ENCODE results near the gene EMX1.

Gene EMX1

DNA sequence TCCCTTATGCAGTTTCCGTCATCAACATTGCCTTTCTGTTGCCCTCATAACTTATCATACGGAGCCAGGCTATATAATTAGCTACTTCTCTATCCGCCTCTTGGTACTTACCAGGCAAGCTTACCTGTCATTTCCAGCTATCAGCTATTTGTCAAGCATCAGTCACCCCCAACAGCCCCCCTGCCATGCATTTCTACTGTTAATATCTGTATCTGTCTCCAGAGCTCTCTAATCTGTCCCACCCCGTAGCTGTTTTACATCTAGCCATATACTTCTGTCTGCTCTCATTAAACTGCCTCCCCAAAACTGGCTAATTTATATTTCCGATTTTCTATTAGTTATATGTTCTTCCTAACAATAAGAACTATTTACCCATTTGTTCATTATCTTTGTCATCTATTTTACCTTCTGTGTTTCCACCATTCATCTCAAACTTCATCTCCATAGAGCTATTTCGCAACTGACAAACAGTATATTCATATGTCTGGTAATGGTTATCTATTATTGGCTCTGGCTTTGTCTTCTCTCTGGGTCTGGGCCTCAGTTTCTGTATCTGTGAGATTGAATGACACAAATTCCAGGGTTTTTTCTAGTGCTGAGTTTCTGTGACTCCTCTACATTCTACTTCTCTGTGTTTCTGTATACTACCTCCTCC lies 9.6 kb downstream of the EMX1 start:
- no peak for DNase-seq

DNA sequence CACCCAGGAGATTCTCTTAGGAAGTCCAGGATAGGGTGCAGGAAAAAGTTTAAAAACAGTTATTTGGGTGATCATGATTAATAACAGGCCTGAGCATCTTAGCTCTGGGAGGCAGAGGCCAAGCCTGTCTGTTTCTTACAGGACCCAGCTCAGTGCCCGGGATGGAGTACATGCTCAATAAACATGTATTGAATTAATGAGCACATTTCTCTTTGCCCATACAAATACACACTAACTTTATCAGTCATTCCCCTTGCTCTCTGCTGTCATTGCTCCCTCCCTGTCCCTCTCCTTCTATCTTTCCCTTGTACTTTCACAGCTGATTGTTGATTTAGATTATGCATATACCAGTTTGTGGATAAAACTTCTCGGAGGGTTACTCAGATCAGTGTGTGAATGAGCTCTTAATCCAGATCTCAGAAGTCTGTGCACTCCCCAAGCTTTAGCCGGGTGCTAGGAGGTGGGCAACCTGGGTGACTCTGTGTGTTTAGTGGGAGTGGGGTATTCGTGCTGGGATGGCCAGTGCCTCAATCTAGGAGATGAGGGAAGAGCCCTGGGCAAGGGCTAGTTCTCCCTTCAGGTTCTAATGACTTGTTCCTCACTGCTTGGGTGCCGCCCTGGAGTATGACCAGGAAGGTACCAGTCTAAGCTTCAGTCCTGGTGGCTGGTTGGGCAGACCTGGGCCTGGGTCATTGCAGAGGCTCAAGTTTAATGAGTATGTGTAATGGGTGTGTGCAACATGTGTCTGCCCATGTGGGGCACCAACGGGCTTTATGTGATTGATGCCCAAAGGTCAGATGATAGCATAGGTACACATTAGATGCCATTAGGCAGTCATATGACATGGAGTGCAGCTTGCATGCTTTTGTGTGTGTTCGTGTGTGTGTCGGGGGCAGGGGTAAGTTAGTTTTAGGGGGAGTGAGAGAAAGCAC lies 10.6 kb downstream of the EMX1 start:
- DNase-seq = no peak

- no peak for DNase-seq
These were observed 11.7 kb downstream of the EMX1 start for GRCh38 chr2:72929010-72929409.

DNA sequence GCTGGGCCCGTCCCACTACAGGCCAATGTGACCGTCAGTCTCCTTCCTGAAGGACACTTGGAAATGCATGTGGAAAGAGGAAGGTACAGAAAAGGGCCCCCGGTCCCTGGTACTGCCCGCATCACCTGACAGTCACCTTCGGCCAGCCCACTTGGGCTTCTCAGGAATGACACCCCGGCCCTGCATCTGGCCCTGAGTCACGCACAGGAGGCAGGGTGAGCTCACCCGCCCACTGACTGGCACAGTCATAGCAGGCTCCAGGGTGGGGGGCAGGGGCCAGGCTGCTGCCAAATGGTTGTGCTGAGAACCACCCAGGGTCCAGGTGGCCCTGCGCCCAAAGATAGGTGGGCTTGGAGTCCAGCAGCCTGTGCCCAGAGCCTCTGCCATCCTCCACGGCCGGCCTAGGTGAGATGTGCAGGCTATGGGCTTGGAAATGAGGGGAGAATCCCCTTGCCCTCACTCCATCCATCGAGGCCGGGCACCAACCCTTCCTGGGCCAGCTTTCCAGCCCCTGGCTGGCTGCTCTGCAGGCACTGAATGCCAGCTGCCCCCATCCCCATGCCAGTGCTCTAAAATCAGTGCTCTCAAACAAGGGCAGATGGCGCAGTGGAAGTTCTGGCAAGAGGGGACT lies 14.1 kb downstream of the EMX1 start:
- no peak for DNase-seq

- no peak for DNase-seq
These were observed 14.9 kb downstream of the EMX1 start for GRCh38 chr2:72932045-72932740.

- DNase-seq = no peak
These were observed 15.5 kb downstream of the EMX1 start for GRCh38 chr2:72932805-72933204.

DNA sequence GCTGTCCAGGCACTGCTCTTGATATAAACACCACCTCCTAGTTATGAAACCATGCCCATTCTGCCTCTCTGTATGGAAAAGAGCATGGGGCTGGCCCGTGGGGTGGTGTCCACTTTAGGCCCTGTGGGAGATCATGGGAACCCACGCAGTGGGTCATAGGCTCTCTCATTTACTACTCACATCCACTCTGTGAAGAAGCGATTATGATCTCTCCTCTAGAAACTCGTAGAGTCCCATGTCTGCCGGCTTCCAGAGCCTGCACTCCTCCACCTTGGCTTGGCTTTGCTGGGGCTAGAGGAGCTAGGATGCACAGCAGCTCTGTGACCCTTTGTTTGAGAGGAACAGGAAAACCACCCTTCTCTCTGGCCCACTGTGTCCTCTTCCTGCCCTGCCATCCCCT lies 15.9 kb downstream of the EMX1 start:
- no peak for DNase-seq

- no peak for DNase-seq
These were observed 16.4 kb downstream of the EMX1 start for GRCh38 chr2:72933646-72934151.

- no peak for DNase-seq
These were observed 17.6 kb downstream of the EMX1 start for GRCh38 chr2:72934683-72935610.

DNA sequence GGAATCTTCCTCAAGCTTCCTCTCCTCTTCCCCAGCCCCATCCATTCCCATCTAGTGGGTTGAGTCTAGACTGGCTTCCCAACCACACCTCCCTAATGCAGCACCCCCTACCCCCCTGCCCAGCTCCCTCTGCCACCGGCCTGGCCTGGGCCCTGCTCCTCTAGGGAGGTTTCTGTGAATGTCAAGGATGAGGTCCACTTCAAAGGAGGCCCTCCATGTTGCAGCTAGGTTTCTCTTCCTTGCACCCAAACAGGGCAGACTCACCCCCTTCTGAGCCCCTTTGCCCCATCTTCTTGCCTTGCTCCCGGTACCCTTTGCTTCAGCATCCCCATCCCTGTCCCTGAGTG lies 18.3 kb downstream of the EMX1 start:
- no peak for DNase-seq

DNA sequence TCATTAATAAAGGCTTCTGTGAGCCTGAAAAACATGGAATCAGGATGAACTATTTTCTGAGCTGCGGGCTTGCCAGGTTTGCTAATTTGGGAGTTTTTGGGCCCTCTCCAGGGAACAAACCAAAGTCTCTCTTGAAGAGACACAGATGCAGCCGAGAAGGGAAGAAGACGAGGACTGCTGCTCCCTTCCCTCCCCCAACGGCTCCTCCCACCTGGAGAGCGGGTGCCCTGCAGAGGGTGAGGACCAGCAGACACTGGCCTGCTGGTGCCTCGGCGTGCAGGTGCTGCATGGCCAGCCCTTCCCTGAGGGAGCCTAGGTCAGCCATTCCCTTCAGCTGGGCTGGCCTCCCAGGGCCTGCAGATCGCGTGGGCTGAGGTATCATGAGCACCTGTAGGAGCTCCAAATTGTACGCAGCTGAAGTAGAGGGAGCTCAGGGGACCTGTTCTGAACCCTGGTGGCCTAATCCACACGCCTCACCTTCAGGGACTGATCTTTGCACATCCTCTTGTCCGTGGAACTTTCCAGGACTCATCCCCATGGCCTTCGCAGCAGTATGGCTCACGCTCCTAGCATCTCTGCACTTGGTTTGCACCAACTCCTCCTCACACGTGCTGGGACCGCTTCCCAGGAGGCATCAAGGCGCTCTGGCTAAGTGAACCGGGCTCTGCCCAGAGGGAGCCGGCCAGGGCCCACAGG lies 19.5 kb downstream of the EMX1 start:
- DNase-seq = no peak

DNA sequence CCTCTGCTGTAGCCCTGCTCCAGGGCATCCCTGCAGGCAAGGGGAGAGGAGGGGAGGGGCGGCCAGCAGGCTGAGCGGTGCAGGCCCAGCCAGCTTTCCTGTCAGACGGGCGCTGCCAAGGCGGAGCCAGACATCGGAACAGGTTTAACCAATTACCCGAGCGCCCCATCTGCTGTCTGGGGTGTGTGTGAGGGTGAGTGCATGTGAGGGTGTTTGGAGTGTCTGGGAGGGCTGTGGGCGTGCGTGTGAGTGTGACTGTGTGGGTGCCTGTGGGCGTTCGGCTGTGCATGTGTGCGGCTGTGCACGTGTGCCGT lies 20.0 kb downstream of the EMX1 start:
- DNase-seq = peak; percentile 67

DNA sequence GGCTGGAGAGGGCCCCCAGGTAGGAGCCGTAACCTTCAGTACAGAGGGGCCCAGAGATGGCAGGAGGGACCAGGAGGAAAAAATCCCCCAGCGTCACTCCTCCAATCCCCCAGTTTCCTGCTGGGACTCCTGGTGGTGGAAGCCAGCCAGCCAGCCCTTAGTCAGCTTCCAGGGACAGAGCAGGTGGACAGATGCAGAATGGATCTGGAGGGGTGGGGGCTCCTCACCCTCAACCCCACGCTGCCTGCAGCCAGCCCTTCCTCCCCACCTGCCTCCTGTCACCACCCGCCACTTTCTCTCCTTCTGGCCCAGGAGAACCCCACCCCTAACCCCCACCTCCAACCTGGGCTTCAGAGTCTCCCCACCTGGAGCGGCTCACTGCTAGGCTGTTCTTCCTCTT lies 21.1 kb downstream of the EMX1 start:
- no peak for DNase-seq

DNA sequence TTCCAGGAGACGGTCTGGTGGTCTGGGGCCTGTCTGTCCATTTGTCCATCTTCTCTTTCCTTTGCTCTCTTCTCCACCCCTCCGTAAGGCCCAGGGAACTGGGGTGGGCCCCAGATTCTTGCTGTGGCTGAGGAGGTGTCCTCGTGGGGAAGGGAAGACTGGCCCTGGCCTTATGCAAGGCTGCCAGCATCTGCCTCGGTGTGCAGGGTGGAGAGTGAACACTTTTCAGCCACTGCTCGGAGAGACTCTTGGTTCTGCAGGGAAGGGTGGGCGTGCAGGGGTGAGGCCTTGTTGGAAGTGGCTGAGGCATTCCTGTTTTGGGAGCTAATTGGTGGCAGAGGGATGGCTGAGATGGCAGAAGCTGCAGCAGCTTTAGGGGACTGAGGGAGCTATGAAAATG lies 23.0 kb downstream of the EMX1 start:
- no peak for DNase-seq

DNA sequence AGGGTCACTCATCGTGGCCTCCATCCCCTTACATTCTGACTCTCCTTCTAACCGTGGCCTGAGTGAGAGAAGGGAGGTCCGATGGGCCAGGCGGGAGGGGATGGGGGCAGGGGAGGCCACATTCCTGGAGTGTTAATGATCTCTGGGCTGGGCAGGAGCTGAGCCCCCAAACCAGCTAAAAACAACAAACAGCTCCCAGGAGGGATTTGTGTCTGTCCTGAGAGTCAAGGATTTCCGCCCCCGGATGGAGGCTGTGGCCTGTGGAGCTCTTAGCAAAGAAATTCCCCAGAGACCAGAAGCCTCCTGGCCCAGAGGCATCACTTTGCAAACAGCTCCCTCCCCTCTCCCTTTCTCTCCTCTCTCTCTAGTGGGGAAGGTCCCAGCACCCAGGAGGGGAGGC lies 23.5 kb downstream of the EMX1 start:
- no peak for DNase-seq

- DNase-seq = no peak
These were observed 25.0 kb downstream of the EMX1 start for GRCh38 chr2:72942293-72942692.

DNA sequence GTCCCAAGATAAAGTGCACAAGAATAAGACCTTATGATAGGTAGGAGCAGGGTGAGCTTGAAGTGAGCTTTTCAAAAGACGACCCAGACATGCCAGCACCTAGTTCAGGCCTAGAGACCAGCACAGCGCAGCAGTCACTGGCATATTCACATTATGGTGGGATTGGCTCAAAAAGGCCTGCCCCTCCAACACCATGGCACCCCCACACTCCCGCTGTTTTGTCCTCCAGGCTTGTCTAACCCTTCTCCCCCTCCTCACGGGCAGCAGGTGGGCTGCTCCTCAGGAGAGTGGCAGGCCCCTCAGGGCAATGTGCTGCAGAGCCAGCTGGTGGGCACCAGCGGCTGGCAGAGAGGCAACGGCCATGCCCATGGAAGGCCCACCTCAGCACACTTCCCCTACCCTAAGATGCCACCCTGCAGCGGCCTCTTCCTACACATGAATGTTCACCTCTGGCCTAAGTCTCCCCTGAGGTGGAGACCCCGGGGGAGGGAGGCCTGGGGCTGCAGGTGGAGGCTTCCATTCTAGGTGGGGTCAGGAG lies 25.6 kb downstream of the EMX1 start:
- no peak for DNase-seq

- DNase-seq = no peak
These were observed 26.4 kb downstream of the EMX1 start for GRCh38 chr2:72943540-72944395.

DNA sequence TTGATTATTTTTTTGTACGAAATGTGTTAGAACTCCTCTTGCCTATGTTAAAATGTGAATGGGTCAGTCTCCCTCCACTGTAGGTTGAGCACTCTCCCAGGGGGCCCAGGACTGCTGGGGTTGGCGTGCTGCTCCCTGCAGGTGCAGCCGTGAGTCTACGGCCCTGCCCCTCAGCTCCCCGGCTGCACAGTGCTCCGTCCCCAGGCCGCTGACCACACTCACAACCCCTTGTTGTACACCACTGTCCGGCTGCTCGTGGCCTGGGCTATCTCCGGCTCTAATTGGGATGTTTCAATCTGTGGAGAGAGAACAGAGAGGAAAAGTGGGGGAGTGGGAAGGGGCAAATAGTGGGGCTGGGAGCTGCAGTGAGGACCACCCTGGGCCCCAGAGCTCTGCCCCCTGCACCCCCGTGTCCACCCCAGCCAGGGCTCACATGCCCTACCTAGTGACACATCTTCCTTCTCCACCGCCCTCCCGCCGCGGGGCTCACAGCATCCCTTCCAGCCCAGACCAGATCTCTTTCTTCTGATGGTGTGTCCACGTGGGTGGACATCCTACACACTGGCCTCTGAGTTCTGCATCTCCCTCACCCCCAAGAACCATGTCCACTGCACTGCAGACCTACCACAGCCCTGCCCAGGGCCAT lies 27.6 kb downstream of the EMX1 start:
- no peak for DNase-seq

All from DMS 273 treated with DMSO at 0.1 percent for 48 hours (cell line).